Esophagus (tissue), 2 donors: ENCODE data around the gene EPS8. TPM values are rescaled to one million over a fixed set of nuclear protein-coding genes. Genes with fewer than 3 reads are reported as not detected.

Experiments
- H3K27ac ChIP-seq, 2 donors: one replicate each; pipeline ENCODE4 v1.5.1; 2013; ENCODE audit warnings: low read depth in 2 of 2, mild to moderate bottlenecking in 2 of 2, inconsistent platforms in 1 of 2, low read length in 1 of 2, moderate library complexity in 1 of 2
- H3K27me3 ChIP-seq, 2 donors: one replicate each; pipeline ENCODE4 v1.6.1; 2013; ENCODE audit warnings: low read length in 2 of 2, control low read depth in 1 of 2, mild to moderate bottlenecking in 1 of 2; ENCODE audit not compliant: insufficient read depth in 2 of 2, control insufficient read depth in 1 of 2
- H3K36me3 ChIP-seq, 2 donors: one replicate each; pipeline ENCODE4 v1.6.1; 2013; ENCODE audit warnings: low read length in 1 of 2; ENCODE audit not compliant: control insufficient read depth in 2 of 2, insufficient read depth in 2 of 2
- H3K4me1 ChIP-seq, 2 donors: one replicate each; pipeline ENCODE4 v1.6.1; 2013; ENCODE audit warnings: low read length in 1 of 2; ENCODE audit not compliant: control insufficient read depth in 2 of 2, insufficient read depth in 2 of 2
- H3K4me3 ChIP-seq, 2 donors: one replicate each; pipeline ENCODE4 v1.5.1; 2013; ENCODE audit warnings: low read length in 2 of 2, mild to moderate bottlenecking in 2 of 2, low read depth in 1 of 2, moderate library complexity in 1 of 2
- H3K9me3 ChIP-seq, 2 donors: one replicate each; pipeline ENCODE4 v1.6.1; 2013; ENCODE audit warnings: mild to moderate bottlenecking in 2 of 2, low read depth in 1 of 2, low read length in 1 of 2, moderate library complexity in 1 of 2; ENCODE audit not compliant: control insufficient read depth in 2 of 2, insufficient read depth in 1 of 2
- WGBS, 2 donors: extraction: QIAGEN DNeasy Blood & Tissue Kit; methylation state at CpG; one replicate each; pipeline ENCODE4 v1.1.7; 2013; 5-methylcytosine and 5-hydroxymethylcytosine counted together
- polyA plus RNA-seq, 2 donors: library from polyadenylated mRNA; stranded (reverse); fragments of 200-250 nt; gene quantifications; one replicate each; pipeline ENCODE4 v1.2.3, GENCODE V29; 2013
- donor health status: healthy with polysubstance abuse.
- donor health status: Bipolar disorder and iron deficiency.

Gene EPS8
- polyA plus RNA-seq, 2 donors, result 6.7 to 7.9 TPM

DNA sequence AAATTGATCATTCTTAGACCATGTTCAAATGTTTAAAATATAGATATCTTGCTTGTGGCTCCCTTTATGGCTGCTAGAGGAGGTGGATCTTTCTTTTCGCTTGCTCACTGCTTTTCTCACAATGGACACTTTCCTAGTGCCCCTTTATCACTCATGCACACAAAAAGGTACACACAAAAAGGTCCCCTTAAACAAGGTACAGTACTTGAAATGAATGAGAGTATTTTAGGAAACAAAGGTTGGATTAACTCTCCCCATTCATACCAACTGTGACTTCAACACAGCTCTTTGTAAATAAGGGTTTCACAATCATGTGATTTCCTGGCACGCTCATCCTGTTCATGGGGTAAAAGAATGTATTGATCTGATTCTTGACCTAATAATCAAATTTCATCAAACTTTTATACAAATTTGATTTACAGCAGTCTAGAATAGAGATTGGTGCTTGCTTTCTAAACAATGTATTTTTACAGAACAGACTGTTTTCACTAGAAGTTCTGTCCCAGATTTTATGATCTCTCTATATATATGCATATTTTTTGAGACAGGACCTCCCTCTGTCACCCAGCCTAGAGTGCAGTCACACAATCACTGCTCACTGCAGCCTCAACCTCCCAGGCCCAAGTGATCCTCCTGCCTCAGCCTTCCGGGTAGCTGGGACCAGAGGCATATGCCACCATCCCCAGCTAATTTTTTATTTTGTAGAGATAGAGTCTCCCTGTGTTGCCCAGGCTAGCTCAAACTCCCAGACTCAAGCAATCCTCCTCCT, 34.4 kb upstream of the EPS8 start:
- Histone ChIP-seq H3K9me3 (no peaks in the 10 kb centered on the region), H3K36me3 (no peaks in the 10 kb centered on the region), H3K4me3 (no peak overlapping the region), H3K27me3 (no peaks in the 10 kb centered on the region), H3K4me1 (no peaks in the 10 kb centered on the region), H3K27ac (no peak overlapping the region)
- 74 to 85% methylated on average over 3 of the region's 3 CpGs for WGBS, 2 donors

DNA sequence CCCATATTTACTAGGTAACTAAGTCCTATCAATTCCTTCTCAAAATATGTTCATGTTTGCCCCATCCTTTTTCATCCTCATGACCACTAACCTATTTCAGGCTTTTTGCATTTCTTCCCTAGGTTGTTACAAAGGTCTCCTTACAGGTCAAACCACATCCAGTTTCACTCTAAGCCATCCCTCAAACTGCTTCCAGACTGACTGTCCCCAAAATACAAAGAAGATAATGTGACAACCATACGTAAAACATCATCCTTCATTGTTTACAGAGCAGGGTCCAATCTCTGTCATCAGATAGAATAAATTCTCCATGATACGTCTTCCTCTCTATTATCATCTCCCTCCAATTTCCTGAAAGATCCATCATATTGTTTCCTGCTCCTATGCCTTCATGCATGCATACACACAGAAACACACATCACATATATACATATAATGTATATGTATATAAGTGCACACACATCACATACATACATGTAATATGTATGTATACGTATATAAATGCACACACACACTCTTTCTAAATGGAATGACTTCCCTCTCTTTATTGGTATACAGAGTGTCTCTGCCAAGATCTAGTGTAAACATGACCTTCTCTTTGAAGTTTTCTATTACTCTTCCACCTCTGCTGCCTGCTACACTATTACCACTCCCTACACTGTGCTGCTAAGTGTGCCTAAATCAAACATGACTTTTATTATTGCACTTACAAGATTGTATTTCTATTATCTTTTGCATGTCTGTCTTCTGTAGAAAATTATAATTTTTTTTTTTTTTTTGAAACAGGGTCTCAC, 30.7 kb upstream of the EPS8 start:
- H3K4me1 ChIP-seq, result no peaks in the 10 kb centered on the region

DNA sequence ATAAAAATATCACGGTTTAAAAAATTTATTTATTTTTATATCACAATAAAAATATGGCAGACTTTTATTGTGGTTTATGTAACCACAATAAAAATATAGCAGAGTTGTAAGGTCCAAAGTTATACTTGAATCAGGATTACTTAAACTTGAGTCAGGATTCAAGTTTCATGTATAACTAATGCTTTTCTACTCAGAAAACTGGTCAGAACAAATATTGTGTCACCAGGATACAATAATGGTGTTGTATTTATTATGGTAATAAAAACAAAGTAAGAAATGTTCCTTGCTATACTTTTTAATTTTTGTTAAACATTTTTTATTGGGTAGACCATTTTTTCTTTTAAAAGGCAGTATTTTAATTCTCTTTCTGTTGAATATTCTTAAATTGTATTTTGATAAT, 29.2 kb upstream of the EPS8 start:
- WGBS, 2 donors, result 86 to 87% methylated on average over 1 of the region's 1 CpG
- Histone ChIP-seq H3K27me3 (no peaks in the 10 kb centered on the region), H3K36me3 (no peaks in the 10 kb centered on the region), H3K27ac (no peak overlapping the region), H3K4me1 (no peaks in the 10 kb centered on the region), H3K9me3 (no peaks in the 10 kb centered on the region), H3K4me3 (no peak overlapping the region)

More for the DNA sequence above, 30.7 kb upstream of the EPS8 start:
- no peaks in the 10 kb centered on the region for H3K9me3 ChIP-seq
- H3K27ac ChIP-seq, result no peak overlapping the region
- 69 to 78% methylated on average over 3 of the region's 3 CpGs for WGBS, 2 donors
- H3K27me3 ChIP-seq, result no peaks in the 10 kb centered on the region
- H3K4me3 ChIP-seq, result no peak overlapping the region
- H3K36me3 ChIP-seq, result no peaks in the 10 kb centered on the region

DNA sequence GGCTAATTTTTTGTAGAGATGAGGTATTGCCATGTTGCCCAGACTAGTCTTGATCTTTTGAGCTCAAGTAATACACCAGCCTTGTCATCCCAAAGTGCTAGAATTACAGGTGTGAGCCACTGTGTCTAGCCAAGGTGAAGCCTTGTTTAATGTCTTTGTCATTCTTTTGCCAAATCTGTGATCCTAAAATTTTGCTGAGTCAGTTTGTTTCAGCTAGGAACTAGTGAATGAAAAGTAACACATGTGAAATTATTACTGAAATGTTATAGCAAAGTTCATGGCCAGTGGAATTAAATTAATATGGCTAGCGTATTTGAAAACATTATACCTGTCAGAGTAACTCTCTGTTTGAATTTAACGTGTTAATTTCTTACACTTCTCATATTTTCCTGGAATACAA, 26.5 kb upstream of the EPS8 start:
- H3K4me3 ChIP-seq, result no peak overlapping the region
- no peaks in the 10 kb centered on the region for H3K9me3 ChIP-seq
- no peaks in the 10 kb centered on the region for H3K36me3 ChIP-seq
- H3K4me1 ChIP-seq, result no peaks in the 10 kb centered on the region
- 81 to 84% methylated on average over 2 of the region's 2 CpGs for WGBS, 2 donors
- no peaks in the 10 kb centered on the region for H3K27me3 ChIP-seq
- no peak overlapping the region for H3K27ac ChIP-seq

DNA sequence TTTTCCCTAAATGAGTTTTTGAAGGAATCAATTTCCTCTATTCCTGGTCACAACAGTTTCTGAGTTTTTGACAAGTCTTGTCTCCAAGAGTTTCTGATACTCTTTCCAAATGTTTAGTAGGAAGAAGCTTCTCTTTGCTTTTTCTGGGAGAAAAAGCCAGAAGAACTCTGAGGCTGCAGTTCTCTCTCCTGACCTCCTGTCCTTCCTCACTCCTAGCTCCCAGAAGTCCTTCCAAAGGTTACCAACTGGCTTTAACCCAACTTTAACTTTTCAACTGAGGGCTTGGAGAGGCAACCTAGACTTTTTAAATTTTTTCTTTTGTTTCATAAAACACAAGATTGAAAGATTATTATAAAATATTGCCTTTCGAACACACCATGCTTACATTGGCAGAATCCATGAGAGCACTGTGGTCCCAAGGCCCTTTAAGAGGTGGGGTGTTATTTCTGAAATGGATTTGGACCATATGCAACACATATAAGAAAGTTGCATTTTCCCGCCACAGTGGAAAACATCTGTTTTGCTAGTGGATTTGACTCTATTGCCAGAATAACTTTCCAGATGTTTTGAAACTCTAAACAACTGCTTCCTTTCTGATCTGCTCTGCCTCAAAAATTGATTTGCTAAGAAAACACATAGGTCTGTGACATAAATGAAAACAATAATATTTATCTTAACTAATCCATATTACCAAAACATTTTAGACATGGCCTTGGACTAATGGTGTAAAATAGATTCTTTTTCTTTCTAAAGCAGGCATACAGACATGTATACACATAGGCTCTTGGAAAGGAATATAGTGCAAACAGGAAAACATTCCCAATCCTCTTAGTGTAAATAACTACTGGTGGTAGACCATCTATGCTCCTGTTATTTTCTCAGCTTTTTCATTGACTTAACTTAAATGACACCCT, 22.3 kb upstream of the EPS8 start:
- H3K27me3 ChIP-seq, result no peaks in the 10 kb centered on the region
- H3K4me3 ChIP-seq, result no peak overlapping the region
- H3K27ac ChIP-seq, result no peak overlapping the region
- no peaks in the 10 kb centered on the region for H3K9me3 ChIP-seq
- WGBS, 2 donors, result 72 to 79% methylated on average over 2 of the region's 2 CpGs
- no peaks in the 10 kb centered on the region for H3K4me1 ChIP-seq
- no peaks in the 10 kb centered on the region for H3K36me3 ChIP-seq

DNA sequence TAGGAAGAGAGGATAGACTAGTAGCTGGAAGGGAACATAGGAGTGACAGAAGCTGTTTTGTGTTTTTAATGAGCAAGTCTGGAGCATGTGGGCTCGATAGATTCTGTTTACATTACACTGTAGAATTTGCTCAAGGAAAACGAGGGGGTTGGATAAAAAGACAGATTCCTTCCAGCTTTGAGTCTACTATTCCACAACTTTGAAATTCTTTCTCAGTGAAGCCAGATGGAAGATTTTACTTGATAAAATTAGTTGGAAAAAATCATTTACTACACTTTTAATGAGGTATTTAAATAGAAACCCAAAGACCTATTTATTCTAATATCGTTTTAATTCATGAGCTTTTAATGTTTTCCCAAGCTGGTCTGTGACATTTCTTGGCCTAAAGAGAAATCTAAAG, 19.5 kb upstream of the EPS8 start:
- no peak overlapping the region for H3K4me3 ChIP-seq
- no peak overlapping the region for H3K27ac ChIP-seq
- WGBS, 2 donors, result 19 to 28% methylated on average over 3 of the region's 3 CpGs
- no peaks in the 10 kb centered on the region for H3K27me3 ChIP-seq
- H3K4me1 ChIP-seq, result no peaks in the 10 kb centered on the region
- H3K36me3 ChIP-seq, result no peaks in the 10 kb centered on the region
- H3K9me3 ChIP-seq, result no peaks in the 10 kb centered on the region

DNA sequence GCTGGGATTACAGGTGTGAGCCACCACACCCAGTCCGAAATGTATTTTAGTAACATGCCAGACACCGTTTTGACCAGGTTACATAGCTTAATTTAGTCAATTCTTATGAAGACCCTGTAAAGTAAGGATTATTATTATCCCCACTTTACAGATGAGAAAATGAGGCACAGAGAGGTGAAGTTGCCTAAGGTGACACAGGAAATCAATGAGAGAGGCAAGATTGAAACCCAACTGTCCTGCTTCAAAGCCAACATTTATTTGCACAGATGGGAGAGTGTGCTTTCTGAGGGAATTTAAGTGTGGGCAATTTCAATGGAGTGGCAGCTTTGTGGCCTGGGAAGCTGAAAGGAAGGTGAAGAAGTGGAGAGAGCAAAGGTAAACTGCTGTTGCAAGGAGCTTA, 19.1 kb upstream of the EPS8 start:
- no peaks in the 10 kb centered on the region for H3K4me1 ChIP-seq
- no peak overlapping the region for H3K4me3 ChIP-seq
- H3K27me3 ChIP-seq, result no peaks in the 10 kb centered on the region
- 85 to 88% methylated on average over 2 of the region's 2 CpGs for WGBS, 2 donors
- H3K9me3 ChIP-seq, result no peaks in the 10 kb centered on the region
- H3K27ac ChIP-seq, result peak overlapping the region in 1 of 2 donors; percentile 21
- no peaks in the 10 kb centered on the region for H3K36me3 ChIP-seq

DNA sequence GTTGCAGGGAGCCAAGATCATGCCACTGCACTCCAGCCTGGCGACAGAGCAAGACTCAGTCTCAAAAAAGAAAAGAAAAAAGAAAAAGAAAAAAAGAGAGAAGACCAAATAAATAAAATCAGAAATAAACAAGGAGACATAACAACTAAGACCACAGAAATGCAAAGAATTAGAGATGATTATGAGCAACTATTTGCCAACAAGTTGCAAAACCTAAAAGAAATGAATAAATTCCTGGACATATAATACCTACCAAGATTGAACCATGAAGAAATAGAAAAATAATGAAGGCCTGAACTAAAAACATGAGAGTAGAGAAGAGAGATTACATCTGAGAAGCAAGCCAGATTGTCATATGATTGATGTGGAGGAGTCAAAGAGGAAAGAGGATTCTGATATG, 17.6 kb upstream of the EPS8 start:
- WGBS, 2 donors, result 83 to 97% methylated on average over 1 of the region's 1 CpG
- Histone ChIP-seq H3K36me3 (no peaks in the 10 kb centered on the region), H3K4me1 (no peaks in the 10 kb centered on the region), H3K9me3 (peaks cover 0 to 2% of the 10 kb centered on the region in 2 donors), H3K4me3 (no peak overlapping the region), H3K27me3 (no peaks in the 10 kb centered on the region), H3K27ac (no peak overlapping the region)
